ENCODE measurements around the gene CPNE7. TPM values are rescaled to one million over a fixed set of nuclear protein-coding genes. Genes with fewer than 3 reads are reported as not detected.
A peak's percentile ranks its signal among the peaks of the same experiment; 100 is the strongest.

CPNE7 gene
- total and polyA plus RNA-seq, 2 donors (not counting 1 experiment from before 2014, with no cell fraction given) = 10.2 to 53.0 TPM

- no peaks in the 10 kb centered on the region for H3K4me1 ChIP-seq (ENCODE audit: control insufficient read depth, extremely low read depth, insufficient read depth, low read length)
- peaks cover 30% of the 10 kb centered on the region for H3K36me3 ChIP-seq (ENCODE audit: control insufficient read depth, insufficient read depth, low read length)
- H2AFZ ChIP-seq (ENCODE audit: low read length) = no peak overlapping the region
- no peak overlapping the region for H3K9ac ChIP-seq (ENCODE audit: insufficient read depth, low read length)
- TF ChIP-seq CTCF (conservative IDR thresholded peaks at IDR 0.05 in 1 of 2, IDR thresholded peaks at IDR 0.05 in 1 of 2; ENCODE audit: low read depth in 1 of 2, low read length in 2 of 2) (no peak), EZH2 (IDR thresholded peaks at IDR 0.05; ENCODE audit: low read length, missing control alignments) (no peak)
- no peak overlapping the region for H3K27ac ChIP-seq (ENCODE audit: insufficient read depth, low read length)
- H3K4me2 ChIP-seq (ENCODE audit: extremely low read depth, insufficient read depth, low read length) = no peak overlapping the region
- no peaks in the 10 kb centered on the region for H3K9me3 ChIP-seq (ENCODE audit: control insufficient read depth, insufficient read depth, low read depth, low read length)
- peaks cover 4% of the 10 kb centered on the region for H3K79me2 ChIP-seq (ENCODE audit: control insufficient read depth, insufficient read depth, low read length)
- no peaks in the 10 kb centered on the region for H3K27me3 ChIP-seq (ENCODE audit: control insufficient read depth, insufficient read depth, low read length)
- H4K20me1 ChIP-seq (ENCODE audit: control insufficient read depth, extremely low read depth, insufficient read depth, low read length) = no peaks in the 10 kb centered on the region
- no peak overlapping the region for H3K4me3 ChIP-seq (replicated peaks in 1 of 4; ENCODE audit: control extremely low read depth in 1 of 4, insufficient read depth in 1 of 4, low read depth in 3 of 4, low read length in 4 of 4)
- no peak for DNase-seq (ENCODE audit: low read depth in 2 of 2)
These were observed 39.2 kb upstream of the CPNE7 start for GRCh38 chr16:89536371-89536770.

GRCh38 chr16:89536886-89537548, 38.5 kb upstream of the CPNE7 start:
- TF ChIP-seq EZH2 (IDR thresholded peaks at IDR 0.05; ENCODE audit: low read length, missing control alignments) (no peak), CTCF (conservative IDR thresholded peaks at IDR 0.05 in 1 of 2, IDR thresholded peaks at IDR 0.05 in 1 of 2; ENCODE audit: low read depth in 1 of 2, low read length in 2 of 2) (no peak)
- H4K20me1 ChIP-seq (ENCODE audit: control insufficient read depth, extremely low read depth, insufficient read depth, low read length) = no peaks in the 10 kb centered on the region

GRCh38 chr16:89537549-89537925, 38.0 kb upstream of the CPNE7 start:
- H3K36me3 ChIP-seq (ENCODE audit: control insufficient read depth, insufficient read depth, low read length) = peaks cover 27% of the 10 kb centered on the region
- no peak overlapping the region for H3K27ac ChIP-seq (ENCODE audit: insufficient read depth, low read length)
- no peaks in the 10 kb centered on the region for H3K9me3 ChIP-seq (ENCODE audit: control insufficient read depth, insufficient read depth, low read depth, low read length)
- DNase-seq (ENCODE audit: low read depth in 2 of 2) = no peak
- TF ChIP-seq CTCF (conservative IDR thresholded peaks at IDR 0.05 in 1 of 2, IDR thresholded peaks at IDR 0.05 in 1 of 2; ENCODE audit: low read depth in 1 of 2, low read length in 2 of 2) = no peak
- no peak for TF ChIP-seq EZH2 (IDR thresholded peaks at IDR 0.05; ENCODE audit: low read length, missing control alignments)
- no peaks in the 10 kb centered on the region for H4K20me1 ChIP-seq (ENCODE audit: control insufficient read depth, extremely low read depth, insufficient read depth, low read length)
- H3K4me3 ChIP-seq (replicated peaks in 1 of 4; ENCODE audit: control extremely low read depth in 1 of 4, insufficient read depth in 1 of 4, low read depth in 3 of 4, low read length in 4 of 4) = no peak overlapping the region
- peaks cover 4% of the 10 kb centered on the region for H3K79me2 ChIP-seq (ENCODE audit: control insufficient read depth, insufficient read depth, low read length)
- H3K27me3 ChIP-seq (ENCODE audit: control insufficient read depth, insufficient read depth, low read length) = no peaks in the 10 kb centered on the region
- H3K9ac ChIP-seq (ENCODE audit: insufficient read depth, low read length) = no peak overlapping the region
- no peaks in the 10 kb centered on the region for H3K4me1 ChIP-seq (ENCODE audit: control insufficient read depth, extremely low read depth, insufficient read depth, low read length)
- no peak overlapping the region for H3K4me2 ChIP-seq (ENCODE audit: extremely low read depth, insufficient read depth, low read length)
- H2AFZ ChIP-seq (ENCODE audit: low read length) = no peak overlapping the region

More at GRCh38 chr16:89536886-89537548, 38.5 kb upstream of the CPNE7 start:
- H3K79me2 ChIP-seq (ENCODE audit: control insufficient read depth, insufficient read depth, low read length) = peaks cover 4% of the 10 kb centered on the region
- H3K4me3 ChIP-seq (replicated peaks in 1 of 4; ENCODE audit: control extremely low read depth in 1 of 4, insufficient read depth in 1 of 4, low read depth in 3 of 4, low read length in 4 of 4) = no peak overlapping the region
- peak in 1 of 2 donors; percentile 19 for DNase-seq (ENCODE audit: low read depth in 2 of 2)
- H3K9ac ChIP-seq (ENCODE audit: insufficient read depth, low read length) = no peak overlapping the region
- peaks cover 29% of the 10 kb centered on the region for H3K36me3 ChIP-seq (ENCODE audit: control insufficient read depth, insufficient read depth, low read length)
- no peak overlapping the region for H3K27ac ChIP-seq (ENCODE audit: insufficient read depth, low read length)
- H3K27me3 ChIP-seq (ENCODE audit: control insufficient read depth, insufficient read depth, low read length) = no peaks in the 10 kb centered on the region
- no peak overlapping the region for H2AFZ ChIP-seq (ENCODE audit: low read length)
- H3K9me3 ChIP-seq (ENCODE audit: control insufficient read depth, insufficient read depth, low read depth, low read length) = no peaks in the 10 kb centered on the region
- H3K4me2 ChIP-seq (ENCODE audit: extremely low read depth, insufficient read depth, low read length) = no peak overlapping the region
- no peaks in the 10 kb centered on the region for H3K4me1 ChIP-seq (ENCODE audit: control insufficient read depth, extremely low read depth, insufficient read depth, low read length)
